ENCODE measurements around the gene TPK1.

DNA sequence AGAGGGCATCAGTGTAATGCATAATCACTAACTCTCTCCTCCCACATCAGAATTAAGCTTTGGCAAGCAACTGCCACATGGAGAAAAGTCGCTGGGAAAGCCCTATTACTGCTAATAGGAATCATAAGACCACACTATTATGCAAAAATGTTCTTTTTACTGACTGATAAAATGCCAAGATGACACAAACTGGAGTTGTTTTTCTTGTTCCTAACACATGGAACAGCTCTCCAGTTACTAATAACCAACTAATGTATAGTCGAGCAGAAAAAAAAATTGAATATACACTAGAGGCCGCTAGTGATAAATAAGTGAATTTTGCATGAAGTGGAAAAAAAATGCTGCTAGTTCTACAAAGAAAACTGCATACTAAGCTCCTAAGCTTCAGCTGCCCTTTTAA is 165.6 kb downstream of the TPK1 start:
- TF ChIP-seq, protein P1, sequence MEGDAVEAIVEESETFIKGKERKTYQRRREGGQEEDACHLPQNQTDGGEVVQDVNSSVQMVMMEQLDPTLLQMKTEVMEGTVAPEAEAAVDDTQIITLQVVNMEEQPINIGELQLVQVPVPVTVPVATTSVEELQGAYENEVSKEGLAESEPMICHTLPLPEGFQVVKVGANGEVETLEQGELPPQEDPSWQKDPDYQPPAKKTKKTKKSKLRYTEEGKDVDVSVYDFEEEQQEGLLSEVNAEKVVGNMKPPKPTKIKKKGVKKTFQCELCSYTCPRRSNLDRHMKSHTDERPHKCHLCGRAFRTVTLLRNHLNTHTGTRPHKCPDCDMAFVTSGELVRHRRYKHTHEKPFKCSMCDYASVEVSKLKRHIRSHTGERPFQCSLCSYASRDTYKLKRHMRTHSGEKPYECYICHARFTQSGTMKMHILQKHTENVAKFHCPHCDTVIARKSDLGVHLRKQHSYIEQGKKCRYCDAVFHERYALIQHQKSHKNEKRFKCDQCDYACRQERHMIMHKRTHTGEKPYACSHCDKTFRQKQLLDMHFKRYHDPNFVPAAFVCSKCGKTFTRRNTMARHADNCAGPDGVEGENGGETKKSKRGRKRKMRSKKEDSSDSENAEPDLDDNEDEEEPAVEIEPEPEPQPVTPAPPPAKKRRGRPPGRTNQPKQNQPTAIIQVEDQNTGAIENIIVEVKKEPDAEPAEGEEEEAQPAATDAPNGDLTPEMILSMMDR (CRISPR knock-in tag; IDR thresholded peaks at IDR 0.05): no peak
- TF ChIP-seq PAF1 (CRISPR knock-in tag; IDR thresholded peaks at IDR 0.05): no peak

All from HepG2 (cell line).